ENCODE data around the gene TIA1.
A peak's percentile ranks its signal among the peaks of the same experiment; 100 is the strongest.
"Not testable (repeated sequence)": the region's sequence is repeated elsewhere in the genome, so short reads cannot be mapped to it uniquely, and the experiment has no call there.

The TIA1 gene

GRCh38 chr2:70248181-70248847 is at the start of gene TIA1:
TIA1 (minus strand) TSS chr2:70248628; CDS start chr2:70248430, 198 bp downstream.
- TF ChIP-seq CTCF (IDR thresholded peaks at IDR 0.05; ENCODE audit: low read depth, low read length), result no peak
- DNase-seq (ENCODE audit: low read depth, low spot score), result peak; percentile 99
- H3K4me3 ChIP-seq (ENCODE audit: low read depth, low read length), result peak within 1 kb of the TSS; percentile 79
- in situ Hi-C loops (cut with HindIII; ENCODE audit: low sequenced_read_pairs), result no loop called here

GRCh38 chr2:70297828-70298227 is 49.4 kb upstream of the TIA1 start:
- in situ Hi-C loops (cut with HindIII; ENCODE audit: low sequenced_read_pairs); H3K4me3 ChIP-seq (ENCODE audit: low read depth, low read length); DNase-seq (ENCODE audit: low read depth, low spot score): not testable (repeated sequence)

- in situ Hi-C loops (cut with HindIII; ENCODE audit: low sequenced_read_pairs), result no loop called here
- DNase-seq (ENCODE audit: low read depth, low spot score), result no peak
- TF ChIP-seq CTCF (IDR thresholded peaks at IDR 0.05; ENCODE audit: low read depth, low read length), result no peak
Observed at GRCh38 chr2:70283500-70284191, 35.2 kb upstream of the TIA1 start.

GRCh38 chr2:70282439-70282838 is 34.0 kb upstream of the TIA1 start:
- H3K4me3 ChIP-seq (ENCODE audit: low read depth, low read length), result no peak overlapping the region
- no peak for TF ChIP-seq CTCF (IDR thresholded peaks at IDR 0.05; ENCODE audit: low read depth, low read length)
- no peak for DNase-seq (ENCODE audit: low read depth, low spot score)
- in situ Hi-C loops (cut with HindIII; ENCODE audit: low sequenced_read_pairs), result no loop called here

More at GRCh38 chr2:70283500-70284191, 35.2 kb upstream of the TIA1 start:
- H3K4me3 ChIP-seq (ENCODE audit: low read depth, low read length), result no peak overlapping the region

GRCh38 chr2:70280242-70280798 is 31.9 kb upstream of the TIA1 start:
- TF ChIP-seq CTCF (IDR thresholded peaks at IDR 0.05; ENCODE audit: low read depth, low read length), result no peak
- no peak overlapping the region for H3K4me3 ChIP-seq (ENCODE audit: low read depth, low read length)
- DNase-seq (ENCODE audit: low read depth, low spot score), result no peak
- in situ Hi-C loops (cut with HindIII; ENCODE audit: low sequenced_read_pairs), result no loop called here

GRCh38 chr2:70270323-70270722 is 21.9 kb upstream of the TIA1 start:
- TF ChIP-seq CTCF (IDR thresholded peaks at IDR 0.05; ENCODE audit: low read depth, low read length), result no peak
- DNase-seq (ENCODE audit: low read depth, low spot score), result no peak
- H3K4me3 ChIP-seq (ENCODE audit: low read depth, low read length), result no peak overlapping the region
- in situ Hi-C loops (cut with HindIII; ENCODE audit: low sequenced_read_pairs), result no loop called here

- in situ Hi-C loops (cut with HindIII; ENCODE audit: low sequenced_read_pairs); DNase-seq (ENCODE audit: low read depth, low spot score); H3K4me3 ChIP-seq (ENCODE audit: low read depth, low read length): not testable (repeated sequence)
Observed at GRCh38 chr2:70269422-70270302, 21.2 kb upstream of the TIA1 start.

- DNase-seq (ENCODE audit: low read depth, low spot score); H3K4me3 ChIP-seq (ENCODE audit: low read depth, low read length); in situ Hi-C loops (cut with HindIII; ENCODE audit: low sequenced_read_pairs): not testable (repeated sequence)
Observed at GRCh38 chr2:70266925-70267324, 18.5 kb upstream of the TIA1 start.

Data from astrocyte of the spinal cord (primary cell).